Measurements from ENCODE around the gene ZFYVE28. TPM values are rescaled to one million over a fixed set of nuclear protein-coding genes. Genes with fewer than 3 reads are reported as not detected.
A peak's percentile ranks its signal among the peaks of the same experiment; 100 is the strongest.

Gene ZFYVE28
- total and polyA plus RNA-seq, 11 donors: 2.6 to 11.9 (median 5.5) TPM

- TF ChIP-seq CTCF (IDR thresholded peaks at IDR 0.05): no peak
- no peak for TF ChIP-seq POLR2A (IDR thresholded peaks at IDR 0.05)
- ATAC-seq (peak; percentile 49 to 78 (median 62)), DNase-seq (peak in 4 of 5 donors; percentile 24 to 57 (median 47))
- H3K4me3 ChIP-seq: peak overlapping the region; percentile 11 to 69 (median 57)
- intact Hi-C loops (cut with DNase I): no loop called here
- peaks cover 0 to 10% (median 3%) of the 10 kb centered on the region in 12 donors for H3K9me3 ChIP-seq
- no peaks in the 10 kb centered on the region for H3K27me3 ChIP-seq
- H3K36me3 ChIP-seq: no peaks in the 10 kb centered on the region
- peaks cover 0 to 34% (median 11%) of the 10 kb centered on the region in 12 donors for H3K4me1 ChIP-seq
- WGBS, 4 donors: 16 to 50% (median 23%) methylated on average over 32 to 47 of the region's 47 CpGs
- H3K27ac ChIP-seq: peak overlapping the region in 2 of 12 donors; percentile 3 to 24
These were observed 53.8 kb downstream of the ZFYVE28 start for GRCh38 chr4:2364654-2365053.

GRCh38 chr4:2363951-2364653 is 54.3 kb downstream of the ZFYVE28 start:
- peak overlapping the region in 2 of 12 donors; percentile 3 to 24 for H3K27ac ChIP-seq
- DNase-seq (no peak), ATAC-seq (no peak)
- no peaks in the 10 kb centered on the region for H3K36me3 ChIP-seq
- no peak for TF ChIP-seq CTCF (IDR thresholded peaks at IDR 0.05)
- H3K9me3 ChIP-seq: peaks cover 0 to 8% (median 3%) of the 10 kb centered on the region in 12 donors
- WGBS, 4 donors: 74 to 84% (median 76%) methylated on average over 7 to 17 of the region's 17 CpGs
- intact Hi-C loops (cut with DNase I): no loop called here
- H3K4me1 ChIP-seq: peaks cover 0 to 34% (median 11%) of the 10 kb centered on the region in 12 donors
- peak overlapping the region in 11 of 12 donors; percentile 37 to 69 (median 58) for H3K4me3 ChIP-seq
- H3K27me3 ChIP-seq: no peaks in the 10 kb centered on the region

GRCh38 chr4:2363056-2363721 is 55.3 kb downstream of the ZFYVE28 start:
- Histone ChIP-seq H3K27ac (no peak overlapping the region), H3K36me3 (no peaks in the 10 kb centered on the region), H3K4me1 (peaks cover 0 to 34% (median 11%) of the 10 kb centered on the region in 12 donors), H3K4me3 (no peak overlapping the region), H3K9me3 (no peaks in the 10 kb centered on the region), H3K27me3 (no peaks in the 10 kb centered on the region)
- DNase-seq (peak in 1 of 5 donors; percentile 51), ATAC-seq (peak in 2 of 4 donors; percentile 19 to 20)
- 65 to 74% (median 73%) methylated on average over 8 to 12 of the region's 12 CpGs for WGBS, 4 donors
- intact Hi-C loops (cut with DNase I): no loop called here
- no peak for TF ChIP-seq CTCF (IDR thresholded peaks at IDR 0.05)
- TF ChIP-seq POLR2A (IDR thresholded peaks at IDR 0.05): no peak
